K562 (cell line): ENCODE measurements around the gene MAMDC2. TPM values are rescaled to one million over a fixed set of nuclear protein-coding genes. Genes with fewer than 3 reads are reported as not detected.

Experiments
- DPF2 ChIP-seq: fragments of 450-650 bp; IDR thresholded peaks from 2 replicates; pipeline ENCODE4 v1.6.1; 2016
- EZH2 ChIP-seq: IDR thresholded peaks from 2 replicates; pipeline ENCODE4 v1.6.1; 2012; ENCODE audit warnings: low read depth, mild to moderate bottlenecking, inconsistent platforms, low read length, borderline replicate concordance
- KDM5B ChIP-seq: fragments of 200-600 bp; sonication (generic); IDR thresholded peaks from 2 replicates; pipeline ENCODE4 v1.6.1; 2012; ENCODE audit warnings: low read depth, mild to moderate bottlenecking, moderate library complexity, low read length, control low read depth, inconsistent platforms; ENCODE audit not compliant: insufficient replicate concordance
- MEF2A ChIP-seq: IDR thresholded peaks from 2 replicates; pipeline ENCODE4 v1.6.1; 2011; ENCODE audit warnings: low read depth, mild to moderate bottlenecking, low read length, moderate library complexity; ENCODE audit not compliant: control insufficient read depth
- MEIS2 ChIP-seq: fragments of 450-650 bp; IDR thresholded peaks from 2 replicates; pipeline ENCODE4 v1.6.1; 2014; ENCODE audit warnings: mild to moderate bottlenecking; ENCODE audit not compliant: partially characterized antibody
- PKNOX1 ChIP-seq: fragments of 450-650 bp; IDR thresholded peaks from 2 replicates; pipeline ENCODE4 v1.6.1; 2016
- RBM17 ChIP-seq: fragments of 200-400 bp; formaldehyde crosslinking; IDR thresholded peaks from 2 replicates; pipeline ENCODE4 v1.6.1; 2017; ENCODE audit warnings: low read depth, mild to moderate bottlenecking, low read length, borderline replicate concordance
- SRSF3 ChIP-seq: fragments of 200-400 bp; formaldehyde crosslinking; IDR thresholded peaks from 2 replicates; pipeline ENCODE4 v1.6.1; 2016; ENCODE audit warnings: mild to moderate bottlenecking, low read length, moderate library complexity; ENCODE audit not compliant: insufficient read depth
- ZNF407 ChIP-seq: fragments of 450-650 bp; IDR thresholded peaks from 2 replicates; pipeline ENCODE4 v1.6.1; 2016; ENCODE audit warnings: low read depth
- ZSCAN32 ChIP-seq: fragments of 450-650 bp; formaldehyde crosslinking; IDR thresholded peaks from 2 replicates; pipeline ENCODE4 v1.4.0; 2020; ENCODE audit warnings: mild to moderate bottlenecking, moderate library complexity
- polyA plus RNA-seq, 8 experiments: library from polyadenylated mRNA; depleted of rRNA in 4 of 8; stranded (reverse) in 5 of 8; unstranded in 3 of 8; fragments of >200 nt; fragmentation: Nextera tagmentation in 2 of 8; fragmentation: Illumina TruSeq in 1 of 8; extraction: Ambion mirVana in 2 of 8; extraction: Trizol in 1 of 8; gene quantifications; 2 replicates each; pipeline versions ENCODE4 v1.2.1 to v1.2.3, GENCODE V29; 2011 to 2014; ENCODE audit warnings: inconsistent platforms in 1 of 8, missing spikeins in 1 of 8
- total RNA-seq, 7 experiments: library from RNA; depleted of rRNA in 6 of 7; stranded (reverse); fragments of >200 nt in 6 of 7; fragmentation: Illumina TruSeq in 2 of 7; extraction: Trizol in 2 of 7; gene quantifications; 2 replicates each; pipeline versions ENCODE4 v1.2.1 to v1.2.3, GENCODE V29; 2011 to 2021; ENCODE audit warnings: low replicate concordance in 1 of 7
- TF ChIP-seq, protein P1 (sequence below): fragments of 250-450 bp; sonication (Bioruptor Pico); IDR thresholded peaks from 2 replicates; pipeline ENCODE4 v1.4.0; 2020

Gene MAMDC2
- total and polyA plus RNA-seq, 9 of the 15 experiments (the other 6 are each of a cell fraction or from before 2014, with no cell fraction given): 0.01 to 0.03 TPM; not detected in 7

- TF ChIP-seq SRSF3 (no peak), DPF2 (peak; percentile 76), KDM5B (peak; percentile 3), RBM17 (no peak), MEF2A (no peak), ZSCAN32 (CRISPR knock-in tag) (no peak), EZH2 (no peak), ZNF407 (no peak), PKNOX1 (peak; percentile 40; the same call in 1 of the 2 replicates), MEIS2 (peak; percentile 88)
- TF ChIP-seq, protein P1, sequence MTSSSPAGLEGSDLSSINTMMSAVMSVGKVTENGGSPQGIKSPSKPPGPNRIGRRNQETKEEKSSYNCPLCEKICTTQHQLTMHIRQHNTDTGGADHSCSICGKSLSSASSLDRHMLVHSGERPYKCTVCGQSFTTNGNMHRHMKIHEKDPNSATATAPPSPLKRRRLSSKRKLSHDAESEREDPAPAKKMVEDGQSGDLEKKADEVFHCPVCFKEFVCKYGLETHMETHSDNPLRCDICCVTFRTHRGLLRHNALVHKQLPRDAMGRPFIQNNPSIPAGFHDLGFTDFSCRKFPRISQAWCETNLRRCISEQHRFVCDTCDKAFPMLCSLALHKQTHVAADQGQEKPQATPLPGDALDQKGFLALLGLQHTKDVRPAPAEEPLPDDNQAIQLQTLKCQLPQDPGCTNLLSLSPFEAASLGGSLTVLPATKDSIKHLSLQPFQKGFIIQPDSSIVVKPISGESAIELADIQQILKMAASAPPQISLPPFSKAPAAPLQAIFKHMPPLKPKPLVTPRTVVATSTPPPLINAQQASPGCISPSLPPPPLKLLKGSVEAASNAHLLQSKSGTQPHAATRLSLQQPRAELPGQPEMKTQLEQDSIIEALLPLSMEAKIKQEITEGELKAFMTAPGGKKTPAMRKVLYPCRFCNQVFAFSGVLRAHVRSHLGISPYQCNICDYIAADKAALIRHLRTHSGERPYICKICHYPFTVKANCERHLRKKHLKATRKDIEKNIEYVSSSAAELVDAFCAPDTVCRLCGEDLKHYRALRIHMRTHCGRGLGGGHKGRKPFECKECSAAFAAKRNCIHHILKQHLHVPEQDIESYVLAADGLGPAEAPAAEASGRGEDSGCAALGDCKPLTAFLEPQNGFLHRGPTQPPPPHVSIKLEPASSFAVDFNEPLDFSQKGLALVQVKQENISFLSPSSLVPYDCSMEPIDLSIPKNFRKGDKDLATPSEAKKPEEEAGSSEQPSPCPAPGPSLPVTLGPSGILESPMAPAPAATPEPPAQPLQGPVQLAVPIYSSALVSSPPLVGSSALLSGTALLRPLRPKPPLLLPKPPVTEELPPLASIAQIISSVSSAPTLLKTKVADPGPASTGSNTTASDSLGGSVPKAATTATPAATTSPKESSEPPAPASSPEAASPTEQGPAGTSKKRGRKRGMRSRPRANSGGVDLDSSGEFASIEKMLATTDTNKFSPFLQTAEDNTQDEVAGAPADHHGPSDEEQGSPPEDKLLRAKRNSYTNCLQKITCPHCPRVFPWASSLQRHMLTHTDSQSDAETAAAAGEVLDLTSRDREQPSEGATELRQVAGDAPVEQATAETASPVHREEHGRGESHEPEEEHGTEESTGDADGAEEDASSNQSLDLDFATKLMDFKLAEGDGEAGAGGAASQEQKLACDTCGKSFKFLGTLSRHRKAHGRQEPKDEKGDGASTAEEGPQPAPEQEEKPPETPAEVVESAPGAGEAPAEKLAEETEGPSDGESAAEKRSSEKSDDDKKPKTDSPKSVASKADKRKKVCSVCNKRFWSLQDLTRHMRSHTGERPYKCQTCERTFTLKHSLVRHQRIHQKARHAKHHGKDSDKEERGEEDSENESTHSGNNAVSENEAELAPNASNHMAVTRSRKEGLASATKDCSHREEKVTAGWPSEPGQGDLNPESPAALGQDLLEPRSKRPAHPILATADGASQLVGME: no peak
Measured at GRCh38 chr9:70256123-70256551, 212.5 kb downstream of the MAMDC2 start (continued).
